GM23338 (cell line): ENCODE results near the gene FAM78B.

ENCODE experiments used
- CREB1 ChIP-seq: fragments of 250-450 bp; sonication (Bioruptor Pico); IDR thresholded peaks from 2 replicates; pipeline ENCODE4 v1.5.0; 2020; ENCODE audit warnings: low read depth, mild to moderate bottlenecking, moderate library complexity
- CTCF ChIP-seq, 2 experiments: fragments of 200-600 bp in 1 of 2; sonication (generic) in 1 of 2; conservative IDR thresholded peaks; 2 replicates each; pipeline versions ENCODE4 v1.5.1 to v1.6.1; 2016 to 2017; ENCODE audit warnings: antibody characterized with exemption in 2 of 2, low read depth in 2 of 2, mild to moderate bottlenecking in 2 of 2, moderate library complexity in 1 of 2
- EZH2 ChIP-seq: fragments of 200-600 bp; sonication (generic); IDR thresholded peaks from one replicate; pipeline ENCODE4 v1.8.0; 2017; ENCODE audit warnings: antibody characterized with exemption, mild to moderate bottlenecking, low read depth; ENCODE audit not compliant: unreplicated experiment
- EZH2phosphoT487 ChIP-seq: fragments of 200-600 bp; sonication (generic); IDR thresholded peaks from one replicate; pipeline ENCODE4 v1.8.1; 2018; ENCODE audit warnings: antibody characterized with exemption; ENCODE audit not compliant: unreplicated experiment
- REST ChIP-seq: IDR thresholded peaks from one replicate; pipeline ENCODE4 v1.6.1; 2018; ENCODE audit warnings: antibody characterized with exemption; ENCODE audit not compliant: unreplicated experiment

GRCh38 chr1:166039436-166040201 lies 127.2 kb downstream of the FAM78B start:
- TF ChIP-seq CTCF (conservative IDR thresholded peaks at IDR 0.05; ENCODE audit: low read depth in 2 of 2) (no peak), EZH2phosphoT487 (no peak), REST (no peak), EZH2 (no peak), CREB1 (CRISPR knock-in tag) (no peak)
